ENCODE results near the gene TUBGCP5. TPM values are rescaled to one million over a fixed set of nuclear protein-coding genes. Genes with fewer than 3 reads are reported as not detected.

TUBGCP5 gene
- total and polyA plus RNA-seq, 2 donors (not counting 3 experiments of a cell fraction or from before 2014, with no cell fraction given) = 6.7 to 18.6 TPM

DNA sequence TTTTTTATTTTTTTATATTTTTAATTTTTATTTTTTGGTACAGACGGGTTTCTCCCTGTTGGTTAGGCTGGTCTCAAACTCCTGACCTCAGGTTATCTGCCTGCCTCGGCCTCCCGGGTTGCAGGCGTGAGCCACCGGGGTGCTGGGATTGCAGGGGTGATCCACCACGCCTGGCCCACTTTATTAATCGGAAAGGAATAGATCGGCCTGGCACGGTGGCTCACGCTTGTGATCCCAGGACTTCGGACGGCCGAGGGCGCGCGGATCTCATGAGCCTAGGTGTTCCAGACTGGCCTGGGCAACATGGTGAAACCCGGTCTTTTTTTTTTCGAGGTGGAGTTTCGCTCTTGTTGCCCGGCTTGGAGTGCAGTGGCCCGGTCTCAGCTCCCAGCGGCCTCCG lies 26.5 kb upstream of the TUBGCP5 start:
- no peak for FAIRE-seq

DNA sequence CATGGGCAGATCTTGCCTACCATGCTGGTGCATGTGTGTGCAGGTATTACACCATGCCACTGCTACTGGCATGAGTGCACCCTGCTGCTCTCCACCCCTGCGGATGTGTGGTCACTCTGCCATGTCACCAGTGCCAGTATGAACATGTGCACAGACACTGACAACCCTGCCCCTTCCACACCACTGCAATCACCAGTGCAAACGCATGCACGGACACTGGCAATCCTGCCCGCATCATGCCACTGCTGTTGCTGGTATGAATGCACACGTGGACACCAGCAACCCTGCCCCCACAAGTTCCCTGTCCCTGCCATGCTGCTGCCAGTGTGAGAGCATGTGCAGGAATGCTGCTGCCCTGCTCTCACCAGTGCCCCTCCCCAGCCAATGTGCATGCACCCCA lies 24.8 kb upstream of the TUBGCP5 start:
- H3K27ac ChIP-seq (ENCODE audit: insufficient read depth, low read depth, low read length) = no peak overlapping the region
- no peak overlapping the region for H3K9ac ChIP-seq (replicated peaks; ENCODE audit: extremely low read depth, insufficient read depth, low read length)
- no peak for FAIRE-seq
- CTCF ChIA-PET = no interaction called here
- H3K79me2 ChIP-seq (ENCODE audit: control insufficient read depth, insufficient read depth, low read length) = no peaks in the 10 kb centered on the region
- BruUV-seq (replicated peaks) = no TSS peak
- no peaks in the 10 kb centered on the region for H3K36me3 ChIP-seq (ENCODE audit: control insufficient read depth in 2 of 2, extremely low read depth in 1 of 2, insufficient read depth in 2 of 2, low read length in 2 of 2)
- intact Hi-C loops (cut with micrococcal nuclease) (no loop called here), dilution Hi-C loops (cut with MboI; ENCODE audit: extremely low pct_ligation_motif_present, low sequenced_read_pairs) (no loop called here)
- H3K4me1 ChIP-seq (ENCODE audit: control insufficient read depth, extremely low read depth, insufficient read depth, low read length) = no peaks in the 10 kb centered on the region
- no peaks in the 10 kb centered on the region for H3K27me3 ChIP-seq (ENCODE audit: control insufficient read depth in 2 of 2, insufficient read depth in 2 of 2, low read length in 2 of 2)
- no peak for DNase-seq (ENCODE audit: low read depth, low spot score)
- H2AFZ ChIP-seq (ENCODE audit: low read depth, low read length) = no peak overlapping the region
- no peaks in the 10 kb centered on the region for H4K20me1 ChIP-seq (replicated peaks; ENCODE audit: control insufficient read depth, extremely low read depth, insufficient read depth, low read length)
- no peak overlapping the region for H3K4me2 ChIP-seq (ENCODE audit: insufficient read depth, low read length)
- POLR2A ChIA-PET = no interaction called here
- no peak overlapping the region for H3K4me3 ChIP-seq (replicated peaks in 1 of 3; ENCODE audit: insufficient read depth in 1 of 3, low read depth in 1 of 3, low read length in 3 of 3)
- TF ChIP-seq, protein P1, sequence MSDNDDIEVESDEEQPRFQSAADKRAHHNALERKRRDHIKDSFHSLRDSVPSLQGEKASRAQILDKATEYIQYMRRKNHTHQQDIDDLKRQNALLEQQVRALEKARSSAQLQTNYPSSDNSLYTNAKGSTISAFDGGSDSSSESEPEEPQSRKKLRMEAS (IDR thresholded peaks at IDR 0.05; ENCODE audit: insufficient read depth, insufficient read length) = no peak
- TF ChIP-seq, protein P2, sequence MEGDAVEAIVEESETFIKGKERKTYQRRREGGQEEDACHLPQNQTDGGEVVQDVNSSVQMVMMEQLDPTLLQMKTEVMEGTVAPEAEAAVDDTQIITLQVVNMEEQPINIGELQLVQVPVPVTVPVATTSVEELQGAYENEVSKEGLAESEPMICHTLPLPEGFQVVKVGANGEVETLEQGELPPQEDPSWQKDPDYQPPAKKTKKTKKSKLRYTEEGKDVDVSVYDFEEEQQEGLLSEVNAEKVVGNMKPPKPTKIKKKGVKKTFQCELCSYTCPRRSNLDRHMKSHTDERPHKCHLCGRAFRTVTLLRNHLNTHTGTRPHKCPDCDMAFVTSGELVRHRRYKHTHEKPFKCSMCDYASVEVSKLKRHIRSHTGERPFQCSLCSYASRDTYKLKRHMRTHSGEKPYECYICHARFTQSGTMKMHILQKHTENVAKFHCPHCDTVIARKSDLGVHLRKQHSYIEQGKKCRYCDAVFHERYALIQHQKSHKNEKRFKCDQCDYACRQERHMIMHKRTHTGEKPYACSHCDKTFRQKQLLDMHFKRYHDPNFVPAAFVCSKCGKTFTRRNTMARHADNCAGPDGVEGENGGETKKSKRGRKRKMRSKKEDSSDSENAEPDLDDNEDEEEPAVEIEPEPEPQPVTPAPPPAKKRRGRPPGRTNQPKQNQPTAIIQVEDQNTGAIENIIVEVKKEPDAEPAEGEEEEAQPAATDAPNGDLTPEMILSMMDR (IDR thresholded peaks at IDR 0.05; ENCODE audit: extremely low read depth in 1 of 2, insufficient read depth in 1 of 2, low read depth in 1 of 2, low read length in 2 of 2) = no peak
- TF ChIP-seq MYC (IDR thresholded peaks at IDR 0.05; ENCODE audit: low read depth, low read length) = no peak
- no peak for TF ChIP-seq JUN (IDR thresholded peaks at IDR 0.05; ENCODE audit: borderline replicate concordance, insufficient read depth, insufficient read length, low read depth)
- TF ChIP-seq GATA2 (IDR thresholded peaks at IDR 0.05; ENCODE audit: insufficient read depth, insufficient read length, low read depth, low read length) = no peak
- TF ChIP-seq EZH2 (IDR thresholded peaks at IDR 0.05; ENCODE audit: borderline replicate concordance, low read depth, low read length, severe bottlenecking) = no peak
- no peak for TF ChIP-seq POLR2A (IDR thresholded peaks at IDR 0.05; ENCODE audit: low read depth, low read length)
- TF ChIP-seq POLR2AphosphoS5 (IDR thresholded peaks at IDR 0.05; ENCODE audit: insufficient read depth, low read depth, low read length) = no peak
- no peak for TF ChIP-seq FOS (IDR thresholded peaks at IDR 0.05; ENCODE audit: borderline replicate concordance, insufficient read depth, low read length)
- no peaks in the 10 kb centered on the region for H3K9me1 ChIP-seq (replicated peaks; ENCODE audit: control insufficient read depth, extremely low read depth, insufficient read depth, low read length)
- H3K9me3 ChIP-seq (replicated peaks; ENCODE audit: control insufficient read depth, insufficient read depth, low read length) = no peaks in the 10 kb centered on the region

More for the DNA sequence above, 26.5 kb upstream of the TUBGCP5 start:
- H3K79me2 ChIP-seq (ENCODE audit: control insufficient read depth, insufficient read depth, low read length) = no peaks in the 10 kb centered on the region
- H3K4me3 ChIP-seq (replicated peaks in 1 of 3; ENCODE audit: insufficient read depth in 1 of 3, low read depth in 1 of 3, low read length in 3 of 3) = no peak overlapping the region
- DNase-seq (ENCODE audit: low read depth, low spot score) = no peak
- no peaks in the 10 kb centered on the region for H3K9me1 ChIP-seq (replicated peaks; ENCODE audit: control insufficient read depth, extremely low read depth, insufficient read depth, low read length)
- H3K4me2 ChIP-seq (ENCODE audit: insufficient read depth, low read length) = no peak overlapping the region
- no peaks in the 10 kb centered on the region for H3K9me3 ChIP-seq (replicated peaks; ENCODE audit: control insufficient read depth, insufficient read depth, low read length)
- no peak overlapping the region for H3K9ac ChIP-seq (replicated peaks; ENCODE audit: extremely low read depth, insufficient read depth, low read length)
- no peak overlapping the region for H3K27ac ChIP-seq (ENCODE audit: insufficient read depth, low read depth, low read length)
- no TSS peak for BruUV-seq (replicated peaks)
- no peaks in the 10 kb centered on the region for H3K27me3 ChIP-seq (ENCODE audit: control insufficient read depth in 2 of 2, insufficient read depth in 2 of 2, low read length in 2 of 2)
- ChIA-PET POLR2A (no interaction called here), CTCF (no interaction called here)
- intact Hi-C loops (cut with micrococcal nuclease) (no loop called here), dilution Hi-C loops (cut with MboI; ENCODE audit: extremely low pct_ligation_motif_present, low sequenced_read_pairs) (no loop called here)
- H4K20me1 ChIP-seq (replicated peaks; ENCODE audit: control insufficient read depth, extremely low read depth, insufficient read depth, low read length) = no peaks in the 10 kb centered on the region
- TF ChIP-seq, protein P1 (IDR thresholded peaks at IDR 0.05; ENCODE audit: insufficient read depth, insufficient read length) = no peak
- H2AFZ ChIP-seq (ENCODE audit: low read depth, low read length) = no peak overlapping the region
- no peaks in the 10 kb centered on the region for H3K36me3 ChIP-seq (ENCODE audit: control insufficient read depth in 2 of 2, extremely low read depth in 1 of 2, insufficient read depth in 2 of 2, low read length in 2 of 2)
- H3K4me1 ChIP-seq (ENCODE audit: control insufficient read depth, extremely low read depth, insufficient read depth, low read length) = no peaks in the 10 kb centered on the region
